ENCODE results near the gene LRP2. TPM values are rescaled to one million over a fixed set of nuclear protein-coding genes. Genes with fewer than 3 reads are reported as not detected.
"Not testable (repeated sequence)": the region's sequence is repeated elsewhere in the genome, so short reads cannot be mapped to it uniquely, and the experiment has no call there.

LRP2 gene
- not detected for total RNA-seq

- TF ChIP-seq POLR2A (IDR thresholded peaks at IDR 0.05), result no peak
- no peak for TF ChIP-seq CTCF (IDR thresholded peaks at IDR 0.05 in 4 of 5, conservative IDR thresholded peaks at IDR 0.05 in 1 of 5)
- no peaks in the 10 kb centered on the region for H3K36me3 ChIP-seq
- H3K4me3 ChIP-seq, result peak within 1 kb of the TSS; percentile 46 to 67 (median 53)
- peaks cover 33 to 58% (median 42%) of the 10 kb centered on the region in 3 donors for H3K27me3 ChIP-seq
- peaks cover 17 to 41% of the 10 kb centered on the region in 2 donors for H3K4me1 ChIP-seq
- no peak for DNase-seq
- no peaks in the 10 kb centered on the region for H3K9me3 ChIP-seq
- no peak within 1 kb of the TSS for H3K27ac ChIP-seq
- no peak for ATAC-seq
- intact Hi-C loops (cut with DNase I; ENCODE audit: low total_unique reads) (no loop called here), in situ Hi-C loops (cut with MboI; ENCODE audit: low sequenced_read_pairs in 4 of 4) (no loop called here)
Observed at GRCh38 chr2:169362118-169362893, at the start of gene LRP2. Gene LRP2 (minus strand): TSS chr2:169362534. CDS start chr2:169362399, 135 bp downstream.

GRCh38 chr2:169406891-169407290 is 44.6 kb upstream of the LRP2 start:
- Histone ChIP-seq H3K36me3 (no peaks in the 10 kb centered on the region), H3K4me3 (no peak overlapping the region), H3K4me1 (no peaks in the 10 kb centered on the region), H3K27ac (no peak overlapping the region), H3K9me3 (no peaks in the 10 kb centered on the region), H3K27me3 (no peaks in the 10 kb centered on the region)
- intact Hi-C loops (cut with DNase I; ENCODE audit: low total_unique reads), result no loop called here
- no peak for ATAC-seq
- DNase-seq, result no peak
- TF ChIP-seq CTCF (IDR thresholded peaks at IDR 0.05 in 4 of 5, conservative IDR thresholded peaks at IDR 0.05 in 1 of 5) (no peak), POLR2A (IDR thresholded peaks at IDR 0.05) (no peak)
- in situ Hi-C loops (cut with MboI; ENCODE audit: low sequenced_read_pairs in 4 of 4), result no loop called here

- H3K36me3 ChIP-seq; H3K27ac ChIP-seq; in situ Hi-C loops (cut with MboI; ENCODE audit: low sequenced_read_pairs in 4 of 4); ATAC-seq; H3K27me3 ChIP-seq; H3K9me3 ChIP-seq; DNase-seq; intact Hi-C loops (cut with DNase I; ENCODE audit: low total_unique reads); H3K4me1 ChIP-seq; H3K4me3 ChIP-seq: not testable (repeated sequence)
Observed at GRCh38 chr2:169399491-169399890, 37.2 kb upstream of the LRP2 start.

- DNase-seq (no peak), ATAC-seq (no peak)
- no peak overlapping the region for H3K27ac ChIP-seq
- in situ Hi-C loops (cut with MboI; ENCODE audit: low sequenced_read_pairs in 4 of 4) (no loop called here), intact Hi-C loops (cut with DNase I; ENCODE audit: low total_unique reads) (no loop called here)
- TF ChIP-seq POLR2A (IDR thresholded peaks at IDR 0.05) (no peak), CTCF (IDR thresholded peaks at IDR 0.05 in 4 of 5, conservative IDR thresholded peaks at IDR 0.05 in 1 of 5) (no peak)
- no peaks in the 10 kb centered on the region for H3K4me1 ChIP-seq
- no peak overlapping the region for H3K4me3 ChIP-seq
- no peaks in the 10 kb centered on the region for H3K9me3 ChIP-seq
- no peaks in the 10 kb centered on the region for H3K27me3 ChIP-seq
- H3K36me3 ChIP-seq, result no peaks in the 10 kb centered on the region
Observed at GRCh38 chr2:169397697-169398096, 35.4 kb upstream of the LRP2 start.

GRCh38 chr2:169395821-169396374 is 33.6 kb upstream of the LRP2 start:
- H3K9me3 ChIP-seq, result no peaks in the 10 kb centered on the region
- H3K27ac ChIP-seq, result no peak overlapping the region
- no peaks in the 10 kb centered on the region for H3K27me3 ChIP-seq
- ATAC-seq (no peak), DNase-seq (no peak)
- H3K4me1 ChIP-seq, result no peaks in the 10 kb centered on the region
- H3K4me3 ChIP-seq, result no peak overlapping the region
- intact Hi-C loops (cut with DNase I; ENCODE audit: low total_unique reads), result no loop called here
- in situ Hi-C loops (cut with MboI; ENCODE audit: low sequenced_read_pairs in 4 of 4), result no loop called here
- TF ChIP-seq POLR2A (IDR thresholded peaks at IDR 0.05) (no peak), CTCF (IDR thresholded peaks at IDR 0.05 in 4 of 5, conservative IDR thresholded peaks at IDR 0.05 in 1 of 5) (no peak)
- no peaks in the 10 kb centered on the region for H3K36me3 ChIP-seq
